Measurements from ENCODE around the gene SLC25A6.
"Not testable (repeated sequence)": the region's sequence is repeated elsewhere in the genome, so short reads cannot be mapped to it uniquely, and the experiment has no call there.

SLC25A6 gene

GRCh38 chrX:1355131-1356046 lies 36.5 kb downstream of the SLC25A6 start:
- in situ Hi-C loops (cut with MboI; ENCODE audit: low sequenced_read_pairs), result no loop called here

- in situ Hi-C loops (cut with MboI; ENCODE audit: low sequenced_read_pairs), result no loop called here
Measured at GRCh38 chrX:1354036-1355019, 37.6 kb downstream of the SLC25A6 start.

- in situ Hi-C loops (cut with MboI; ENCODE audit: low sequenced_read_pairs), result no loop called here
Measured at GRCh38 chrX:1351981-1352714, 39.8 kb downstream of the SLC25A6 start.

GRCh38 chrX:1349606-1350005 lies 42.3 kb downstream of the SLC25A6 start:
- in situ Hi-C loops (cut with MboI; ENCODE audit: low sequenced_read_pairs), result not testable (repeated sequence)

- in situ Hi-C loops (cut with MboI; ENCODE audit: low sequenced_read_pairs), result no loop called here
Measured at GRCh38 chrX:1341545-1342184, 50.2 kb downstream of the SLC25A6 start.

GRCh38 chrX:1336948-1337779 lies 54.7 kb downstream of the SLC25A6 start:
- in situ Hi-C loops (cut with MboI; ENCODE audit: low sequenced_read_pairs), result no loop called here

- in situ Hi-C loops (cut with MboI; ENCODE audit: low sequenced_read_pairs), result no loop called here
Measured at GRCh38 chrX:1336331-1336943, 55.5 kb downstream of the SLC25A6 start, which contains the start of gene IL3RA. TSS of gene IL3RA (plus strand) at chrX:1336785. CDS start at chrX:1341766, 4,981 bp downstream.
